Right cardiac atrium (tissue), 5 donors: ENCODE measurements around the gene KRTAP5-5. TPM values are rescaled to one million over a fixed set of nuclear protein-coding genes. Genes with fewer than 3 reads are reported as not detected.
"Not testable (repeated sequence)": the region's sequence is repeated elsewhere in the genome, so short reads cannot be mapped to it uniquely, and the experiment has no call there.

Source experiments
- ATAC-seq, 2 donors: fragments of 200-7000 bp; cut with Tn5 transposase; one replicate each; pipeline versions ENCODE4 v1.8.0 to v1.9.1; 2020; ENCODE audit warnings: moderate library complexity in 2 of 2, mild to moderate bottlenecking in 1 of 2
- DNase-seq, 3 donors: peaks; one replicate each; pipeline ENCODE4 v3.0.0-alpha.2; 2020
- H3K27ac ChIP-seq: one replicate; pipeline ENCODE4 v1.5.1; 2013; ENCODE audit warnings: mild to moderate bottlenecking, low read length, control low read depth, moderate library complexity
- H3K27me3 ChIP-seq: one replicate; pipeline ENCODE4 v1.6.1; 2013; ENCODE audit not compliant: control insufficient read depth, insufficient read depth
- H3K4me1 ChIP-seq: one replicate; pipeline ENCODE4 v1.6.1; 2013; ENCODE audit warnings: low read length; ENCODE audit not compliant: control insufficient read depth, insufficient read depth
- H3K4me3 ChIP-seq: one replicate; pipeline ENCODE4 v1.5.1; 2013; ENCODE audit warnings: low read length, control low read depth
- H3K9me3 ChIP-seq: one replicate; pipeline ENCODE4 v1.6.1; 2013; ENCODE audit warnings: low read length; ENCODE audit not compliant: control insufficient read depth
- WGBS: extraction: QIAGEN DNeasy Blood & Tissue Kit; methylation state at CpG from one replicate; pipeline ENCODE4 v1.1.7; 2013; 5-methylcytosine and 5-hydroxymethylcytosine counted together
- intact Hi-C, 4 donors: fragments of 100-400 bp; cut with DNase I; formaldehyde crosslinking; loops; one replicate each; pipeline versions ENCODE4 v1.11.0 to v1.14.0; 2022 to 2023
- polyA plus RNA-seq: library from polyadenylated mRNA; stranded (reverse); fragments of 200-250 nt; gene quantifications from one replicate; pipeline ENCODE4 v1.2.3, GENCODE V29; 2013
- total RNA-seq, 4 donors: library from RNA; stranded (reverse); fragmentation: NEBNext Ultra II Directional; extraction: Animal tissue kit (Norgen Biotek cat#: 25700); gene quantifications; one replicate each; pipeline ENCODE4 v1.2.1, GENCODE V29; 2021
- donor health status: healthy with polysubstance abuse.
- donor health status: DM: no; HTN: yes; CAD: no.
- donor health status: DM: no; HTN: no; CAD: no.
- donor health status: DM: no; HTN: yes; CAD: no; lungs with severe emphysema.
- donor health status: DM: yes; HTN: yes; CAD: no.

Gene KRTAP5-5
- total and polyA plus RNA-seq, 5 donors: not detected

DNA sequence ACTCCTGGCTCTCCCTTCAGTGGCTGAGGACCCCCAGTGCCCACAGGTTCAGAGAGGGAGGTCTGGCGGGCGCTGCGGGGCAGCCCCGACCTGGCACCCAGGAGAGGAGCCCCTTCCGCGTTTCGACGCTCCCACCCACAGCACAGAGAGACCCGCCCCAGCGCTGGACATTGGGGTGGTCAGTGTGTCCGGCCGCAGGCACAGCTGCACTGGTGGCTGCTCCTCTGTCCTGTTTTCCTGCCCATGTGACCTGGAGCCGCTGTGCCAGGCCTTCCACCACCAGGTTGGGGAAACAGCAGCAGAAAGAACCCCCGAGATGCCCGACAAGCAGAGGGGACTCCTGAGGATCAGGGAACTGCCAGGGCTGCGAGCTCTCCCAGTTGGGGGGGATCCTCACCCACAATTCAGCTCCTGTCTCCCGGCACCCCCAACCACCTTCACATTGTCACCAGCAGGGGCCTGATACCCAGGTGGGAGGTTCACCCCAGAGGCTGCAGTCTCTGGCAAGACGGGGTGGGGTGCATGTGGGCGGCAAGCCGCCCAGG lies 13.6 kb downstream of the KRTAP5-5 start:
- Histone ChIP-seq H3K9me3 (no peaks in the 10 kb centered on the region), H3K27ac (no peak overlapping the region), H3K27me3 (no peaks in the 10 kb centered on the region), H3K4me1 (no peaks in the 10 kb centered on the region), H3K4me3 (no peak overlapping the region)
- ATAC-seq (no peak), DNase-seq (no peak)
- WGBS: 94% methylated on average over 20 of the region's 20 CpGs
- intact Hi-C loops: no loop called here

DNA sequence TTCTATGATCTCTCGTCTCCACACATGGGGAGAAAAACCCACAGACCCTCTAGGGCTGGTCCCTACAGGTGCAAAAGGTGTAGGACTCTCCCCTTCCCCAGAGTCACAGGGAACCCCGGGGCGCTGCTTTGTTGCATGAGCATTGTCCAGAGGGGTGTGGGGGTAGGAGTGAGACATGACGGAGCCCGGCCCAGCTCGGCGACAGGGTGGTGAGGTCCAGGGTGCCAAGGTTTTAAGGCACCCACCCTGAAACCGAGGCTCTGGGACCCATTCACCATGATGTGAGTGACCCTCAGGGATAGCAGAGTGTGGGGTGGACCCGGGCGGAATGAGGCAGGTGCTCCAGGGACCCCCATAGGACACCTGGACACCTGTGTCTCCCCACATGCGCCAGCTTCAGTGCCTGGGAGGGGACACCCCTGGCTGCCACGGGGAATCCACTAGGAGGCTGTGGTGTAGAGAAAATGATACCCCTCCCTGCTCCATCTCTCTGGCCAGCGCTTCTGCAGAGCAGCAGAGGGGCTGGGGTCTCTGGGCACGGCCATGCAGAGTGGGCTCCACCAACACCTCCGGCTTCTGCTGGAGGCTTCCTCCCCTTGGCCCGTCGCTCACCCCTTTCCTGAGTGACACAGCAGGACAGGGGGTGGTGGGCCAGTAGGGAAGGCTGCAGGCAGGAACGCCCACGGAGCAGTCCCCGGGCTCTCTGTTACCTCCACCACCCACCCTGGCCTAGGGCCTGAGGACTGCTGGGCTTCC lies 15.2 kb downstream of the KRTAP5-5 start:
- DNase-seq (no peak), ATAC-seq (peak in 1 of 2 donors; percentile 7)
- no peaks in the 10 kb centered on the region for H3K9me3 ChIP-seq
- H3K27me3 ChIP-seq: no peaks in the 10 kb centered on the region
- WGBS: 83% methylated on average over 20 of the region's 20 CpGs
- no peaks in the 10 kb centered on the region for H3K4me1 ChIP-seq
- H3K4me3 ChIP-seq: no peak overlapping the region
- intact Hi-C loops: no loop called here
- H3K27ac ChIP-seq: no peak overlapping the region

- H3K9me3 ChIP-seq: no peaks in the 10 kb centered on the region
- DNase-seq: no peak
- intact Hi-C loops: no loop called here
- H3K27me3 ChIP-seq: no peaks in the 10 kb centered on the region
- no peaks in the 10 kb centered on the region for H3K4me1 ChIP-seq
- no peak for ATAC-seq
- H3K4me3 ChIP-seq: no peak overlapping the region
- 81% methylated on average over 12 of the region's 12 CpGs for WGBS
- no peak overlapping the region for H3K27ac ChIP-seq
Observed at GRCh38 chr11:1645357-1645821, 15.8 kb downstream of the KRTAP5-5 start.

GRCh38 chr11:1646540-1646939 lies 17.0 kb downstream of the KRTAP5-5 start:
- DNase-seq, H3K27me3 ChIP-seq, H3K27ac ChIP-seq, intact Hi-C loops, H3K9me3 ChIP-seq, H3K4me3 ChIP-seq, ATAC-seq, H3K4me1 ChIP-seq: not testable (repeated sequence)
- WGBS: 93% methylated on average over 10 of the region's 10 CpGs

- intact Hi-C loops: no loop called here
- DNase-seq (no peak), ATAC-seq (no peak)
- WGBS: 93% methylated on average over 35 of the region's 35 CpGs
- H3K27ac ChIP-seq: no peak overlapping the region
- no peaks in the 10 kb centered on the region for H3K9me3 ChIP-seq
- H3K27me3 ChIP-seq: no peaks in the 10 kb centered on the region
- no peaks in the 10 kb centered on the region for H3K4me1 ChIP-seq
- H3K4me3 ChIP-seq: no peak overlapping the region
Observed at GRCh38 chr11:1647901-1648652, 18.5 kb downstream of the KRTAP5-5 start.

DNA sequence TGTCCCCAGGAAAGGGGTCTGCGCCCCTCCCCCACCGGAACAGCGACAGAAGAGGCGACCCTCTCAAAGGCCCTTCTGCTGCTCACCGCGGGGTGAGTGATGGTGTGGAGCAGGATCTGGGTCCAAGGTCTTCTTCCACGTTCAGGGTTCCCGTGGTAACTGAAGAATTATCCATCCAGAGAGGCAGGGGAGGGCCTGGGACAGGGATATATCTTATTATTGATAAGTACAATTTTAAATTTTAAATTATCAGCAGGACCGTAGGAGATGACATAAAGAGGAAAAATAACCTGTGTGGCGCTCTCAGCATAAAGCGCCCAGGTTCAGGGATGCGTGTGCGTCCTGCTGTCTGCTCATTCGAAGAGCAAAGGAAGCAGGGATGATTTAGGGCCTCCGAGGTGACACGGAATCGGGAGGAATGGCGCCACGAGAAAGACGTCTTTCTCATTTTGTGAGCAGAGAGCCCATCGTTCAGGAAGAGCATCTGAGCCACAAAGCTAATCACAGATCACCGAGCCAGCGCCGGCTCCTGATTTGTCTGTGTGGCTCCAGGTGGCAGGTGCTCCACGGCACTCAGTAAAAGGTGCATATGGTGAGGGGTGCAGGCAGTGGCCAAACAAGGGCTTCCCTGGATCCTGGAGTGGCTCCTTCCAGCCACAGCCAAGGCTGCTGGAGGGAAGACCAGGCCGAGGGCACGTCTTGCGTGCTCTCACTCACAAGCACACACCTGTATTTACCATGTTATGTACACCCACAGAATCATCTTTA lies 19.3 kb downstream of the KRTAP5-5 start:
- no peaks in the 10 kb centered on the region for H3K4me1 ChIP-seq
- WGBS: 91% methylated on average over 28 of the region's 28 CpGs
- no peak overlapping the region for H3K4me3 ChIP-seq
- ATAC-seq (no peak), DNase-seq (no peak)
- H3K27me3 ChIP-seq: no peaks in the 10 kb centered on the region
- no peak overlapping the region for H3K27ac ChIP-seq
- intact Hi-C loops: no loop called here
- H3K9me3 ChIP-seq: no peaks in the 10 kb centered on the region

- ATAC-seq (no peak), DNase-seq (peak in 1 of 3 donors; percentile 32)
- no peaks in the 10 kb centered on the region for H3K4me1 ChIP-seq
- intact Hi-C loops: loop anchor here in 3 of 4 donors (5.0 to 10.0 kb wide), 5 partner anchors 42 to 505 kb away; partner anchors contain the start of genes SYT8 (in 1 of the 3) and TNNI2 (in 1 of the 3)
- H3K27ac ChIP-seq: no peak overlapping the region
- 85% methylated on average over 15 of the region's 15 CpGs for WGBS
- H3K9me3 ChIP-seq: no peaks in the 10 kb centered on the region
- no peaks in the 10 kb centered on the region for H3K27me3 ChIP-seq
- no peak overlapping the region for H3K4me3 ChIP-seq
Observed at GRCh38 chr11:1650034-1650917, 20.7 kb downstream of the KRTAP5-5 start.

DNA sequence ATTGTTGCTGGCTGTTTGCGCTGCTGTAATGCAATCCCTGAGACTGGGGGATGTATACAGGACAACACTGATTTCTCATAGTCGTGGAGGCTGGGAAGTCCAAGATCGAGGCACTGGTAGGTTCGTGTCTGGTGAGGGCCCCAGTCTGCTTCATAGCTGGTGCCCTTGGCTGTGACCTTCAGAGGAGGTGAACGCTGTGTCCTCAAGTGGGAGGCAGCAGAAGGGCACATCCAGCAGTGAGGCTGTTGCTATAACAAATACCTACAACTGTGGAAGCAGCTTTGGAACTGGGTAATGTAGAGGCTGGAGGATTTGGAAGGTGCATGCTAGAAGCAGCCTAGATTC lies 21.3 kb downstream of the KRTAP5-5 start:
- Histone ChIP-seq H3K27me3 (no peaks in the 10 kb centered on the region), H3K4me3 (no peak overlapping the region), H3K4me1 (no peaks in the 10 kb centered on the region), H3K27ac (no peak overlapping the region), H3K9me3 (no peaks in the 10 kb centered on the region)
- WGBS: 79% methylated on average over 5 of the region's 5 CpGs
- intact Hi-C loops: loop anchor here in 3 of 4 donors (5.0 to 10.0 kb wide), 5 partner anchors 41 to 504 kb away; partner anchors contain the start of genes SYT8 (in 1 of the 3) and TNNI2 (in 1 of the 3)
- ATAC-seq: no peak
- no peak for DNase-seq

GRCh38 chr11:1651411-1651980 lies 21.9 kb downstream of the KRTAP5-5 start:
- 93% methylated on average over 7 of the region's 7 CpGs for WGBS
- H3K27me3 ChIP-seq: no peaks in the 10 kb centered on the region
- ATAC-seq: no peak
- no peak for DNase-seq
- no peak overlapping the region for H3K27ac ChIP-seq
- H3K4me3 ChIP-seq: no peak overlapping the region
- H3K4me1 ChIP-seq: no peaks in the 10 kb centered on the region
- no peaks in the 10 kb centered on the region for H3K9me3 ChIP-seq
- intact Hi-C loops: loop anchor here in 3 of 4 donors (5.0 to 10.0 kb wide), 5 partner anchors 41 to 503 kb away; partner anchors contain the start of genes SYT8 (in 1 of the 3) and TNNI2 (in 1 of the 3)
